Osteoblast (primary cell): ENCODE measurements around the gene RHBDL1. TPM values are rescaled to one million over a fixed set of nuclear protein-coding genes. Genes with fewer than 3 reads are reported as not detected.

Source experiments
- DNase-seq: peaks from one replicate; pipeline ENCODE4 v3.0.0; 2011; ENCODE audit warnings: low spot score, mixed read lengths; ENCODE audit not compliant: insufficient read length; ENCODE audit errors: missing footprints
- H2AFZ ChIP-seq: 2 replicates; pipeline ENCODE4 v1.6.0; 2011; ENCODE audit warnings: mild to moderate bottlenecking, low read length
- H3K27ac ChIP-seq: 2 replicates; pipeline ENCODE4 v1.5.1; 2011; ENCODE audit warnings: mild to moderate bottlenecking, low read depth, low read length, moderate library complexity
- H3K27me3 ChIP-seq: 2 replicates; pipeline ENCODE4 v1.6.0; 2012; ENCODE audit warnings: mild to moderate bottlenecking, control low read depth, inconsistent platforms, low read length, moderate library complexity; ENCODE audit not compliant: insufficient read depth
- H3K36me3 ChIP-seq: 2 replicates; pipeline ENCODE4 v1.5.1; 2011; ENCODE audit warnings: mild to moderate bottlenecking, low read length, control low read depth, moderate library complexity; ENCODE audit not compliant: insufficient read depth
- H3K4me1 ChIP-seq: 2 replicates; pipeline ENCODE4 v1.5.1; 2011; ENCODE audit warnings: mild to moderate bottlenecking, low read length, control low read depth, moderate library complexity; ENCODE audit not compliant: insufficient read depth
- H3K4me2 ChIP-seq: 2 replicates; pipeline ENCODE4 v1.6.0; 2011; ENCODE audit warnings: mild to moderate bottlenecking, low read length; ENCODE audit not compliant: insufficient read depth
- H3K4me3 ChIP-seq: fragments of 200-600 bp; sonication (generic); 3 replicates; pipeline ENCODE4 v1.5.1; 2012; ENCODE audit warnings: mild to moderate bottlenecking, low read length, inconsistent platforms; ENCODE audit not compliant: insufficient read depth
- H3K79me2 ChIP-seq: 2 replicates; pipeline ENCODE4 v1.6.0; 2012; ENCODE audit warnings: mild to moderate bottlenecking, low read length, control low read depth, inconsistent platforms; ENCODE audit not compliant: insufficient read depth
- H3K9me3 ChIP-seq: 2 replicates; pipeline ENCODE4 v1.5.1; 2011; ENCODE audit warnings: low read depth, low read length, control low read depth
- H4K20me1 ChIP-seq: 2 replicates; pipeline ENCODE4 v1.6.0; 2012; ENCODE audit warnings: mild to moderate bottlenecking, low read length, control low read depth; ENCODE audit not compliant: insufficient read depth
- CTCF ChIP-seq: IDR thresholded peaks from 2 replicates; pipeline ENCODE4 v1.5.1; 2011; ENCODE audit warnings: mild to moderate bottlenecking, low read depth, low read length, moderate library complexity; ENCODE audit errors: extremely low read depth
- total RNA-seq: library from RNA; depleted of rRNA; stranded (reverse); fragments of >200 nt; gene quantifications from 2 replicates; pipeline ENCODE4 v1.2.3, GENCODE V29; 2012

The RHBDL1 gene
- total RNA-seq, 1 donor, result 1.1 TPM

GRCh38 chr16:706189-707061 is 31.0 kb downstream of the RHBDL1 start:
- H3K4me3 ChIP-seq, result no peak overlapping the region
- peaks cover 6% of the 10 kb centered on the region for H3K4me1 ChIP-seq
- no peak for DNase-seq
- no peaks in the 10 kb centered on the region for H3K9me3 ChIP-seq
- H4K20me1 ChIP-seq, result peaks cover 14% of the 10 kb centered on the region
- H3K79me2 ChIP-seq, result no peaks in the 10 kb centered on the region
- no peak for TF ChIP-seq CTCF
- H3K27me3 ChIP-seq, result peaks cover 70% of the 10 kb centered on the region
- H3K4me2 ChIP-seq, result no peak overlapping the region
- H3K27ac ChIP-seq, result no peak overlapping the region
- H2AFZ ChIP-seq, result no peak overlapping the region
- H3K36me3 ChIP-seq, result no peaks in the 10 kb centered on the region

DNA sequence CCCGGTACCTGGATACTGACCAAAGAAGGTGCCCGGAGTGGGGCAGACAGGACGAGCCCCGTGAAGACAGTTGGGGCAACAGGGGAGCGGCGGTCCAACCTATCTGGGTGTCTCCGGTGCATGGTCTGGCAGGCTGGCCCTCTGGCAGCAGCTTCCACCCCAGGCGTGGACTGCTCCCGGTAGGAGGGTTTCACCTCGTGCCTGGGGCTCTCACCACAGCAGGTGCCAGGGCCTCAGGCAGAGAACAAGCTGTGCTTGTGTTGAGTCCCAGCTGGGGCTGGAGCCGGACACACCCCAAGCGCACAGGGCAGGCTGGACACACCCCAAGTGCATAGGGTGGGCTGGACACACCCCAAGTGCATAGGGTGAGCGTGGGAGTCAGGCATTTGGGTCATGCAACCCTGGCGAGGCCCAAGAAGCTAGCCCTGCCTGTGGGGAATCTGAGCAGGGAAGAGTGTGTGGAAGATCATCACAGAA is 31.6 kb downstream of the RHBDL1 start:
- peaks cover 6% of the 10 kb centered on the region for H3K4me1 ChIP-seq
- peaks cover 64% of the 10 kb centered on the region for H3K27me3 ChIP-seq
- no peak for DNase-seq
- no peaks in the 10 kb centered on the region for H3K36me3 ChIP-seq
- TF ChIP-seq CTCF, result no peak
- no peak overlapping the region for H2AFZ ChIP-seq
- H3K79me2 ChIP-seq, result no peaks in the 10 kb centered on the region
- H3K4me2 ChIP-seq, result no peak overlapping the region
- H3K4me3 ChIP-seq, result no peak overlapping the region
- no peak overlapping the region for H3K27ac ChIP-seq
- H3K9me3 ChIP-seq, result no peaks in the 10 kb centered on the region
- H4K20me1 ChIP-seq, result peaks cover 14% of the 10 kb centered on the region

DNA sequence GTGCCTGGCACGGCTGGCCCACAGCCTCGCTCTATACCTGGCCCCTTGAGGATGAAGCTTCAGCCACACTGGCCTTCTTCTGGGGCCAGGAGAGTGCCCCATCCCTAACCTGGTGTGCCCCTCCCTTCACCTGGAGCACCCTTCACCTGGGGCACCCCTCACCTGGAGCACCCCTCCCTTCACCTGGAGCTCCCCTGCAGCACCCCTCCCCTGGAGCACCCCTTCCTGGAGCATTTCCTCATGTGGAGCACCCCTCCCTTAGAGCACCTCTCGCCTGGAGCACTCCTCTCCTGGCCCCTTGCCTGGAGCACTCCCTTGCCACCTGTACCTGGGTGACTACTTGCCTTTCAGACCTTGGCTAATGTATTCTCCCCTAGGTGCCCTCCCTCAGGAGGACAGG is 32.5 kb downstream of the RHBDL1 start:
- Histone ChIP-seq H4K20me1 (peaks cover 9% of the 10 kb centered on the region), H3K36me3 (no peaks in the 10 kb centered on the region)

More for the DNA sequence above, 32.5 kb downstream of the RHBDL1 start:
- Histone ChIP-seq H3K4me1 (peaks cover 6% of the 10 kb centered on the region), H3K4me3 (no peak overlapping the region), H3K9me3 (no peaks in the 10 kb centered on the region), H3K79me2 (no peaks in the 10 kb centered on the region), H3K27ac (no peak overlapping the region), H3K27me3 (peaks cover 56% of the 10 kb centered on the region), H2AFZ (no peak overlapping the region), H3K4me2 (no peak overlapping the region)
- no peak for TF ChIP-seq CTCF
- DNase-seq, result no peak
